H9 (cell line): ENCODE data around the gene CDCP1. TPM values are rescaled to one million over a fixed set of nuclear protein-coding genes. Genes with fewer than 3 reads are reported as not detected.
A peak's percentile ranks its signal among the peaks of the same experiment; 100 is the strongest.

Source experiments
- DNase-seq: peaks from one replicate; pipeline ENCODE4 v3.0.0-alpha.2; 2017
- H2AFZ ChIP-seq: one replicate; pipeline ENCODE4 v1.6.1; 2013; ENCODE audit warnings: mild to moderate bottlenecking, low read length, control low read depth, moderate library complexity
- H2AK5ac ChIP-seq: 2 replicates; pipeline ENCODE4 v1.6.1; 2013; ENCODE audit warnings: low read length, control low read depth, mixed read lengths; ENCODE audit not compliant: insufficient read length
- H2BK120ac ChIP-seq: one replicate; pipeline ENCODE4 v1.6.1; 2013; ENCODE audit warnings: low read depth, mild to moderate bottlenecking, low read length, control low read depth, inconsistent platforms; ENCODE audit not compliant: poor library complexity, severe bottlenecking
- H2BK12ac ChIP-seq: 2 replicates; pipeline ENCODE4 v1.6.1; 2013; ENCODE audit warnings: low read length, control low read depth, mixed read lengths, low read depth; ENCODE audit not compliant: insufficient read length
- H2BK15ac ChIP-seq: 2 replicates; pipeline ENCODE4 v1.6.1; 2013; ENCODE audit warnings: low read depth, low read length, control low read depth
- H2BK20ac ChIP-seq: one replicate; pipeline ENCODE4 v1.6.1; 2013; ENCODE audit warnings: low read depth, mild to moderate bottlenecking, low read length, control low read depth, inconsistent platforms; ENCODE audit not compliant: poor library complexity, severe bottlenecking
- H2BK5ac ChIP-seq: 2 replicates; pipeline ENCODE4 v1.6.1; 2013; ENCODE audit warnings: low read length, control low read depth, mixed read lengths; ENCODE audit not compliant: insufficient read length
- H3K14ac ChIP-seq: 2 replicates; pipeline ENCODE4 v1.6.1; 2013; ENCODE audit warnings: low read length, control low read depth; ENCODE audit not compliant: insufficient read depth
- H3K18ac ChIP-seq: 2 replicates; pipeline ENCODE4 v1.6.1; 2013; ENCODE audit warnings: low read depth, mild to moderate bottlenecking, mixed read lengths, low read length, control low read depth; ENCODE audit not compliant: insufficient read length
- H3K23ac ChIP-seq: 2 replicates; pipeline ENCODE4 v1.6.1; 2013; ENCODE audit warnings: low read length, control low read depth, mixed read lengths, low read depth; ENCODE audit not compliant: insufficient read length
- H3K23me2 ChIP-seq: 2 replicates; pipeline ENCODE4 v1.6.1; 2013; ENCODE audit warnings: low read depth, mild to moderate bottlenecking, mixed read lengths, low read length, control low read depth; ENCODE audit not compliant: insufficient read length, poor library complexity, severe bottlenecking
- H3K27ac ChIP-seq: 2 replicates; pipeline ENCODE4 v1.5.1; 2013; ENCODE audit warnings: low read length, control low read depth, mixed read lengths, low read depth; ENCODE audit not compliant: insufficient read length
- H3K27me3 ChIP-seq: 2 replicates; pipeline ENCODE4 v1.6.1; 2013; ENCODE audit warnings: low read length, control low read depth, inconsistent platforms; ENCODE audit not compliant: insufficient read depth
- H3K4ac ChIP-seq: 2 replicates; pipeline ENCODE4 v1.6.1; 2013; ENCODE audit warnings: low read depth, mild to moderate bottlenecking, control low read depth, inconsistent platforms, low read length, moderate library complexity
- H3K4me1 ChIP-seq: 2 replicates; pipeline ENCODE4 v1.6.1; 2013; ENCODE audit warnings: low read length, control low read depth, inconsistent platforms; ENCODE audit not compliant: insufficient read depth
- H3K4me2 ChIP-seq: 2 replicates; pipeline ENCODE4 v1.6.1; 2013; ENCODE audit warnings: low read length, control low read depth, mixed read lengths; ENCODE audit not compliant: insufficient read length, insufficient read depth
- H3K56ac ChIP-seq: 2 replicates; pipeline ENCODE4 v1.6.1; 2013; ENCODE audit warnings: low read depth, mild to moderate bottlenecking, mixed read lengths, low read length, control low read depth; ENCODE audit not compliant: insufficient read length
- H3K79me1 ChIP-seq: 2 replicates; pipeline ENCODE4 v1.6.1; 2013; ENCODE audit warnings: low read depth, mild to moderate bottlenecking, moderate library complexity, low read length, control low read depth, inconsistent platforms; ENCODE audit not compliant: insufficient read depth, poor library complexity, severe bottlenecking
- H3K79me2 ChIP-seq: 2 replicates; pipeline ENCODE4 v1.6.1; 2013; ENCODE audit warnings: low read length, control low read depth, inconsistent platforms; ENCODE audit not compliant: insufficient read depth
- H3K9ac ChIP-seq: 2 replicates; pipeline ENCODE4 v1.6.1; 2013; ENCODE audit warnings: low read length, control low read depth, mixed read lengths; ENCODE audit not compliant: insufficient read length; ENCODE audit errors: extremely low read depth
- H3K9me3 ChIP-seq: one replicate; pipeline ENCODE4 v1.6.1; 2013; ENCODE audit warnings: low read depth, low read length, inconsistent platforms; ENCODE audit not compliant: control insufficient read depth
- H3T11ph ChIP-seq: one replicate; pipeline ENCODE4 v1.6.1; 2013; ENCODE audit warnings: mild to moderate bottlenecking, low read length, control low read depth, inconsistent platforms
- H4K20me1 ChIP-seq: one replicate; pipeline ENCODE4 v1.6.1; 2013; ENCODE audit not compliant: control insufficient read depth, insufficient read length, insufficient read depth
- H4K5ac ChIP-seq: 2 replicates; pipeline ENCODE4 v1.6.1; 2013; ENCODE audit warnings: low read depth, mild to moderate bottlenecking, mixed read lengths, low read length, control low read depth; ENCODE audit not compliant: insufficient read length
- H4K8ac ChIP-seq: replicated peaks from 2 replicates; pipeline ENCODE4 v1.6.1; 2013; ENCODE audit warnings: low read length, control low read depth, mixed read lengths, low read depth; ENCODE audit not compliant: insufficient read length
- H4K91ac ChIP-seq: 2 replicates; pipeline ENCODE4 v1.6.1; 2013; ENCODE audit warnings: low read depth, mild to moderate bottlenecking, moderate library complexity, mixed read lengths, low read length, control low read depth; ENCODE audit not compliant: insufficient read length
- H3K27ac Mint-ChIP-seq, 3 experiments: 2 replicates in 2 of 3; 3 replicates in 1 of 3; pipeline ENCODE4 v1.8.0; 2020 to 2021; ENCODE audit warnings: mixed read lengths in 3 of 3, mild to moderate bottlenecking in 1 of 3, moderate library complexity in 1 of 3
- H3K27me3 Mint-ChIP-seq: 2 replicates; pipeline ENCODE4 v1.8.0; 2021; ENCODE audit warnings: low read depth, mild to moderate bottlenecking, moderate library complexity, mixed read lengths
- H3K36me3 Mint-ChIP-seq, 3 experiments: 2 replicates in 2 of 3; 3 replicates in 1 of 3; pipeline ENCODE4 v1.8.0; 2020 to 2021; ENCODE audit warnings: low read depth in 3 of 3, mixed read lengths in 3 of 3; ENCODE audit not compliant: insufficient read depth in 1 of 3
- H3K4me1 Mint-ChIP-seq, 2 experiments: 2 replicates each; pipeline ENCODE4 v1.8.0; 2020; ENCODE audit warnings: mixed read lengths in 2 of 2
- H3K4me3 Mint-ChIP-seq, 2 experiments: 2 replicates in 1 of 2; 3 replicates in 1 of 2; pipeline ENCODE4 v1.8.0; 2020 to 2021; ENCODE audit warnings: mild to moderate bottlenecking in 2 of 2, mixed read lengths in 2 of 2, moderate library complexity in 1 of 2
- H3K9me3 Mint-ChIP-seq, 2 experiments: 2 replicates in 1 of 2; 3 replicates in 1 of 2; pipeline ENCODE4 v1.8.0; 2020; ENCODE audit warnings: mild to moderate bottlenecking in 2 of 2, mixed read lengths in 2 of 2, moderate library complexity in 1 of 2
- CTCF ChIP-seq: fragments of 200-600 bp; sonication (generic); conservative IDR thresholded peaks from 3 replicates; pipeline ENCODE4 v1.8.0; 2021; ENCODE audit warnings: antibody characterized with exemption, mild to moderate bottlenecking
- WGBS: extraction: QIAGEN DNeasy Blood & Tissue Kit; methylation state at CpG from one replicate; pipeline ENCODE4 v1.1.7; 2013; ENCODE audit warnings: missing lambda C conversion rate, low lambda C conversion rate, mixed read lengths; ENCODE audit not compliant: insufficient read length; ENCODE audit errors: extremely low coverage; 5-methylcytosine and 5-hydroxymethylcytosine counted together
- total RNA-seq: library from RNA; stranded (reverse); gene quantifications from 2 replicates; pipeline ENCODE4 v1.2.1, GENCODE V29; 2021

CDCP1 gene
- total RNA-seq, 1 experiment from 2014 or later, result 12.9 TPM

- peak overlapping the region; percentile 1 for H2AFZ ChIP-seq
Observed at GRCh38 chr3:45182915-45183871, 37.0 kb upstream of the CDCP1 start.

More at GRCh38 chr3:45182915-45183871, 37.0 kb upstream of the CDCP1 start:
- no peak overlapping the region for H2AK5ac ChIP-seq
- H3K27me3 ChIP-seq, result no peaks in the 10 kb centered on the region
- H2BK20ac ChIP-seq, result no peak overlapping the region
- H3K79me1 ChIP-seq, result no peaks in the 10 kb centered on the region
- no CpG with 5 or more reads among the region's 7 CpGs for WGBS
- H3K4me1 ChIP-seq, result no peaks in the 10 kb centered on the region; the same call in 1 of the 2 replicates
- no peak for TF ChIP-seq CTCF
- peak overlapping the region in 2 of 3 experiments; percentile 19 to 93; a peak in 3 of 7 replicates for H3K27ac Mint-ChIP-seq
- H3K4me3 Mint-ChIP-seq, result no peak overlapping the region; a peak in 1 of 5 replicates
- H4K5ac ChIP-seq, result no peak overlapping the region
- peaks cover 15% of the 10 kb centered on the region for H3K27me3 Mint-ChIP-seq
- H3K9me3 Mint-ChIP-seq, result no peaks in the 10 kb centered on the region; a peak in 1 of 5 replicates
- no peak overlapping the region for H2BK15ac ChIP-seq
- H2BK12ac ChIP-seq, result no peak overlapping the region
- DNase-seq, result peak; percentile 63
- no peak overlapping the region for H3K4ac ChIP-seq
- H3K56ac ChIP-seq, result no peak overlapping the region
- H4K8ac ChIP-seq, result no peak overlapping the region
- no peak overlapping the region for H4K91ac ChIP-seq
- H4K20me1 ChIP-seq, result no peaks in the 10 kb centered on the region
- no peaks in the 10 kb centered on the region for H3K79me2 ChIP-seq
- peak overlapping the region; percentile 54 for H3K18ac ChIP-seq
- H2BK5ac ChIP-seq, result no peak overlapping the region
- H3T11ph ChIP-seq, result no peak overlapping the region
- no peaks in the 10 kb centered on the region for H3K23me2 ChIP-seq
- peak overlapping the region; percentile 1; the same call in 1 of the 2 replicates for H3K14ac ChIP-seq
- no peak overlapping the region for H3K27ac ChIP-seq
- no peaks in the 10 kb centered on the region for H3K9me3 ChIP-seq
- H3K4me1 Mint-ChIP-seq, result peaks cover 12 to 19% of the 10 kb centered on the region in 2 experiments
- no peak overlapping the region for H3K9ac ChIP-seq
- no peak overlapping the region for H3K23ac ChIP-seq
- H3K36me3 Mint-ChIP-seq, result no peaks in the 10 kb centered on the region
- no peak overlapping the region for H3K4me2 ChIP-seq
- no peak overlapping the region for H2BK120ac ChIP-seq
